Measurements from ENCODE around the gene RBM39. TPM values are rescaled to one million over a fixed set of nuclear protein-coding genes. Genes with fewer than 3 reads are reported as not detected.
A peak's percentile ranks its signal among the peaks of the same experiment; 100 is the strongest.

The RBM39 gene
- total and polyA plus RNA-seq, 2 of the 8 experiments (the other 6 are each of a cell fraction or from before 2014, with no cell fraction given): 78.0 to 219 TPM

GRCh38 chr20:35772563-35773058 lies 30.6 kb upstream of the RBM39 start:
- Histone ChIP-seq H3K9me3 (ENCODE audit: insufficient read depth in 2 of 2, low read depth in 1 of 2, low read length in 1 of 2) (no peaks in the 10 kb centered on the region), H4K20me1 (replicated peaks in 1 of 2; ENCODE audit: control insufficient read depth in 1 of 2, insufficient read depth in 2 of 2, low read length in 2 of 2) (peaks cover 2 to 6% of the 10 kb centered on the region in 2 experiments)
- CTCF ChIA-PET (ENCODE audit: partially characterized antibody): no interaction called here
- TF ChIP-seq BACH1 (IDR thresholded peaks at IDR 0.05; ENCODE audit: low read length) (no peak), EZH2 (IDR thresholded peaks at IDR 0.05; ENCODE audit: low read depth, low read length, severe bottlenecking) (no peak), SAP30 (IDR thresholded peaks at IDR 0.05; ENCODE audit: insufficient read depth, insufficient replicate concordance, low read length) (no peak), TEAD4 (IDR thresholded peaks at IDR 0.05; ENCODE audit: low read depth, low read length) (no peak), RNF2 (IDR thresholded peaks at IDR 0.05; ENCODE audit: borderline replicate concordance, low read depth, low read length, missing control alignments, poor library complexity, severe bottlenecking) (no peak), E2F6 (IDR thresholded peaks at IDR 0.05) (no peak), SIN3A (conservative IDR thresholded peaks at IDR 0.05 in 1 of 2, IDR thresholded peaks at IDR 0.05 in 1 of 2; ENCODE audit: low read depth in 1 of 2, low read length in 2 of 2) (no peak), TBP (IDR thresholded peaks at IDR 0.05; ENCODE audit: low read depth, low read length) (no peak), HDAC6 (IDR thresholded peaks at IDR 0.05; ENCODE audit: low read depth, low read length) (no peak), RBBP5 (IDR thresholded peaks at IDR 0.05; ENCODE audit: borderline replicate concordance, low read depth, low read length) (no peak), SIX5 (IDR thresholded peaks at IDR 0.05; ENCODE audit: low read depth, low read length) (no peak)

More at GRCh38 chr20:35772563-35773058, 30.6 kb upstream of the RBM39 start:
- H3K18ac ChIP-seq (ENCODE audit: extremely low read depth, low read length): no peak overlapping the region
- no peak overlapping the region for H2BK5ac ChIP-seq (ENCODE audit: low read depth, low read length)
- peak overlapping the region; percentile 78; the same call in 1 of the 2 replicates for H3K27ac ChIP-seq (ENCODE audit: low read depth, low read length)
- no peak overlapping the region for H3K4ac ChIP-seq (replicated peaks; ENCODE audit: insufficient read length, low read depth, low read length)
- peak overlapping the region; percentile 82 to 84 for H3K4me2 ChIP-seq (ENCODE audit: insufficient read depth in 1 of 2, low read depth in 2 of 2, low read length in 2 of 2)
- H3K23me2 ChIP-seq (ENCODE audit: low read depth, low read length): peaks cover 4% of the 10 kb centered on the region; the same call in 1 of the 2 replicates
- H2AFZ ChIP-seq (ENCODE audit: low read length): no peak overlapping the region
- peak overlapping the region; percentile 65 to 82 (median 78) for H3K4me3 ChIP-seq (ENCODE audit: extremely low read depth in 1 of 4, insufficient read depth in 2 of 4, low read depth in 3 of 4, low read length in 4 of 4)
- peaks cover 6% of the 10 kb centered on the region for H3K79me1 ChIP-seq (ENCODE audit: low read depth, low read length)
- no peak overlapping the region for H2BK120ac ChIP-seq (replicated peaks; ENCODE audit: low read depth, low read length)
- no peak overlapping the region for H2AK5ac ChIP-seq (ENCODE audit: low read depth, low read length)
- H3K9ac ChIP-seq (replicated peaks in 1 of 4; ENCODE audit: extremely low read depth in 1 of 4, low read depth in 3 of 4, low read length in 3 of 4): peak overlapping the region; percentile 37 to 84 (median 73); a peak in 6 of 7 replicates
- H2BK12ac ChIP-seq (ENCODE audit: low read depth, low read length): 0 out of 2 replicates have a peak overlapping the region, but pooled peaks have one; percentile 39
- POLR2A ChIA-PET (ENCODE audit: partially characterized antibody): interaction anchor here (0.6 to 10.6 kb wide), 16 partner anchors 9 to 543 kb away, joined by 3 to 167 read pairs (median 4); partner anchors contain the start of genes RBM39 and SCAND1
- DNase-seq (ENCODE audit: low read depth in 1 of 2, low spot score in 2 of 2) (no peak), FAIRE-seq (no peak)
- H4K8ac ChIP-seq (ENCODE audit: extremely low read depth, insufficient read depth, low read length): no peak overlapping the region
- no peak overlapping the region for H4K91ac ChIP-seq (replicated peaks; ENCODE audit: insufficient read length, low read length)
- H3K27me3 ChIP-seq (replicated peaks in 1 of 4; ENCODE audit: control insufficient read depth in 3 of 4, extremely low read depth in 1 of 4, insufficient read depth in 3 of 4, low read length in 3 of 4): peaks cover 5 to 9% (median 9%) of the 10 kb centered on the region in 4 experiments
- peak overlapping the region; percentile 33 for H3K56ac ChIP-seq (replicated peaks; ENCODE audit: insufficient read length, low read depth, low read length)
- H3K36me3 ChIP-seq (ENCODE audit: control insufficient read depth in 2 of 4, insufficient read depth in 4 of 4, low read length in 3 of 4): peaks cover 0 to 5% (median 2%) of the 10 kb centered on the region in 4 experiments; a peak in 1 of 8 replicates
- WGBS, 2 experiments (ENCODE audit: extremely low coverage in 1 of 2, insufficient coverage in 1 of 2, insufficient read length in 1 of 2, insufficient replicate concordance in 2 of 2, low coverage in 1 of 2, low lambda C conversion rate in 2 of 2, missing lambda C conversion rate in 1 of 2): 29% methylated on average over 8 of the region's 8 CpGs; no CpG with 5 or more reads in 1 of the 2 experiments
- no peak overlapping the region for H2BK20ac ChIP-seq (ENCODE audit: low read length)
- no peak overlapping the region for H2BK15ac ChIP-seq (ENCODE audit: low read length)
- peaks cover 7 to 16% (median 12%) of the 10 kb centered on the region in 4 experiments for H3K4me1 ChIP-seq (replicated peaks in 1 of 4; ENCODE audit: control insufficient read depth in 3 of 4, insufficient read depth in 4 of 4, low read length in 3 of 4)
- H3K23ac ChIP-seq (ENCODE audit: insufficient read length): no peak overlapping the region
- H3K79me2 ChIP-seq (ENCODE audit: control insufficient read depth in 1 of 2, insufficient read depth in 2 of 2, low read length in 2 of 2): peaks cover 12 to 51% of the 10 kb centered on the region in 2 experiments; a peak in 3 of 4 replicates
- no peak overlapping the region for H3K14ac ChIP-seq (ENCODE audit: insufficient read length)
- H4K5ac ChIP-seq (ENCODE audit: insufficient read length, low read depth, low read length): no peak overlapping the region
